IPS DF 6.9 (cell line): ENCODE measurements around the gene STAP1.
"Not testable (repeated sequence)": the region's sequence is repeated elsewhere in the genome, so short reads cannot be mapped to it uniquely, and the experiment has no call there.

Source experiments
- DNase-seq: peaks from one replicate; pipeline ENCODE4 v3.0.0-alpha.2; 2013; ENCODE audit warnings: low read depth, low spot score
- H3K27ac ChIP-seq: one replicate; pipeline ENCODE4 v1.5.1; 2013; ENCODE audit warnings: low read length, control low read depth
- H3K27me3 ChIP-seq: 2 replicates; pipeline ENCODE4 v1.6.1; 2013; ENCODE audit warnings: mild to moderate bottlenecking, low read length; ENCODE audit not compliant: control insufficient read depth, insufficient read depth
- H3K36me3 ChIP-seq: 2 replicates; pipeline ENCODE4 v1.6.1; 2013; ENCODE audit warnings: low read length; ENCODE audit not compliant: control insufficient read depth, insufficient read depth
- H3K4me1 ChIP-seq: 2 replicates; pipeline ENCODE4 v1.6.1; 2013; ENCODE audit warnings: low read length; ENCODE audit not compliant: control insufficient read depth, insufficient read depth
- H3K4me3 ChIP-seq: 2 replicates; pipeline ENCODE4 v1.5.1; 2013; ENCODE audit warnings: mild to moderate bottlenecking, low read length
- H3K9me3 ChIP-seq: 2 replicates; pipeline ENCODE4 v1.6.1; 2013; ENCODE audit warnings: low read length, inconsistent platforms; ENCODE audit not compliant: control insufficient read depth, insufficient read depth
- WGBS: extraction: QIAGEN DNeasy Blood & Tissue Kit; methylation state at CpG from one replicate; pipeline ENCODE4 v1.1.7; 2013; ENCODE audit warnings: mixed read lengths, missing lambda C conversion rate; ENCODE audit not compliant: insufficient read length, insufficient coverage; 5-methylcytosine and 5-hydroxymethylcytosine counted together

STAP1 gene

GRCh38 chr4:67614186-67614585 lies 55.7 kb downstream of the STAP1 start:
- no peak overlapping the region for H3K27ac ChIP-seq
- H3K4me3 ChIP-seq = no peak overlapping the region
- no peaks in the 10 kb centered on the region for H3K4me1 ChIP-seq
- H3K9me3 ChIP-seq = no peaks in the 10 kb centered on the region
- no peak for DNase-seq
- H3K36me3 ChIP-seq = peaks cover 2% of the 10 kb centered on the region; the same call in 1 of the 2 replicates
- WGBS = no CpG with 5 or more reads among the region's 4 CpGs
- H3K27me3 ChIP-seq = no peaks in the 10 kb centered on the region

GRCh38 chr4:67615119-67615518 lies 56.6 kb downstream of the STAP1 start:
- no CpG with 5 or more reads among the region's 5 CpGs for WGBS
- Histone ChIP-seq H3K27me3 (no peaks in the 10 kb centered on the region), H3K4me1 (no peaks in the 10 kb centered on the region), H3K27ac (no peak overlapping the region), H3K36me3 (peaks cover 2% of the 10 kb centered on the region; the same call in 1 of the 2 replicates), H3K4me3 (no peak overlapping the region), H3K9me3 (no peaks in the 10 kb centered on the region)
- DNase-seq = no peak

- no peaks in the 10 kb centered on the region for H3K27me3 ChIP-seq
- DNase-seq = no peak
- WGBS = no CpG with 5 or more reads among the region's 1 CpG
- H3K9me3 ChIP-seq = no peaks in the 10 kb centered on the region
- no peak overlapping the region for H3K27ac ChIP-seq
- no peaks in the 10 kb centered on the region for H3K4me1 ChIP-seq
- no peak overlapping the region for H3K4me3 ChIP-seq
- H3K36me3 ChIP-seq = peaks cover 5% of the 10 kb centered on the region; the same call in 1 of the 2 replicates
Observed at GRCh38 chr4:67616478-67616877, 58.0 kb downstream of the STAP1 start.

DNA sequence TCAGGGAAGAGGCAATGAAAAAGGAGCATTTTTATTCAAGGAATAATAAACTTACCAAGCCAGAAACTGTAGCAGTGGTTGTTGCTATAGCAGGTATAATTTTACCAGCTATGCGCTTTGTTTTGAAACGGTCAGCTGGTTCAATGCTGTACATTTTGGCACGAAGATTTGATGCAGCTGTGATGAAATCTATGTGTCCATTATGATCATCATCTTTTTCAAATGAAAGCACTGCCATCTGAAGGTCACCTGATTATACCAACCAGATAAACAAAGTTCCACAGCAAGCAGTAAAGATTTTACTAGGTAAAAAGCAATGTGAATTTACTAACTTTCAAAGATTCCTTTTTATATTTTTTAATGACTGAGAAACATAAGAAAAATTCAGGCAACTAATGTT lies 66.4 kb downstream of the STAP1 start:
- no peak overlapping the region for H3K4me3 ChIP-seq
- no peak overlapping the region for H3K27ac ChIP-seq
- no peaks in the 10 kb centered on the region for H3K4me1 ChIP-seq
- H3K36me3 ChIP-seq = peaks cover 3% of the 10 kb centered on the region; the same call in 1 of the 2 replicates
- no peaks in the 10 kb centered on the region for H3K27me3 ChIP-seq
- WGBS = no CpG with 5 or more reads among the region's 3 CpGs
- DNase-seq = no peak
- no peaks in the 10 kb centered on the region for H3K9me3 ChIP-seq

GRCh38 chr4:67632492-67632891 lies 74.0 kb downstream of the STAP1 start:
- no peak overlapping the region for H3K4me3 ChIP-seq
- WGBS = no CpG with 5 or more reads among the region's 3 CpGs
- no peaks in the 10 kb centered on the region for H3K4me1 ChIP-seq
- no peak overlapping the region for H3K27ac ChIP-seq
- no peaks in the 10 kb centered on the region for H3K36me3 ChIP-seq
- H3K9me3 ChIP-seq = no peaks in the 10 kb centered on the region
- no peaks in the 10 kb centered on the region for H3K27me3 ChIP-seq
- no peak for DNase-seq

GRCh38 chr4:67634741-67635140 lies 76.2 kb downstream of the STAP1 start:
- Histone ChIP-seq H3K4me3 (no peak overlapping the region), H3K27me3 (no peaks in the 10 kb centered on the region), H3K27ac (no peak overlapping the region), H3K9me3 (no peaks in the 10 kb centered on the region), H3K4me1 (no peaks in the 10 kb centered on the region), H3K36me3 (no peaks in the 10 kb centered on the region)
- no CpG with 5 or more reads among the region's 2 CpGs for WGBS
- DNase-seq = no peak

DNA sequence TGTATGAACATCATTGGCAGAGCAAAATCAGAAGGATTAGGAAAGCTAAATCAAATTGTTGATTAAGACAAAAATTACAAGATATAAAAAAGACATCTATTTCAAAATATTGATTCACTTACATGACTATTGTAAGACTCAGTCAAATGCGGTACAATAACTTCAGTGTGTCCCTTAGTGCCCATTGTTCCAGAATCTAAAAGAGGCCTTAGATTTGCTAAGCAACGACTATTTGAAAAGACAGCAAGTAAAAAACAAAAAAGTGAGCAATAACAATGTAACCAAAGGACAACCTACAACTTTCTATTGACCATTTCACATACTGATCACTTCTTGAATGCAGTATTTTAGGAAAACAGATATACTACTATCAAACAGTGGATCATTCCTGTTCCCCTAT lies 76.8 kb downstream of the STAP1 start:
- H3K36me3 ChIP-seq = no peaks in the 10 kb centered on the region

GRCh38 chr4:67636978-67637377 lies 78.5 kb downstream of the STAP1 start:
- H3K36me3 ChIP-seq, H3K4me1 ChIP-seq, DNase-seq, H3K27ac ChIP-seq, H3K9me3 ChIP-seq, H3K27me3 ChIP-seq, H3K4me3 ChIP-seq: not testable (repeated sequence)
- WGBS = no CpG with 5 or more reads among the region's 30 CpGs

More for the DNA sequence above, 76.8 kb downstream of the STAP1 start:
- H3K4me1 ChIP-seq = no peaks in the 10 kb centered on the region
- H3K4me3 ChIP-seq = no peak overlapping the region
- no peaks in the 10 kb centered on the region for H3K9me3 ChIP-seq
- H3K27me3 ChIP-seq = no peaks in the 10 kb centered on the region
- no peak overlapping the region for H3K27ac ChIP-seq
- WGBS = no CpG with 5 or more reads among the region's 2 CpGs
- no peak for DNase-seq

DNA sequence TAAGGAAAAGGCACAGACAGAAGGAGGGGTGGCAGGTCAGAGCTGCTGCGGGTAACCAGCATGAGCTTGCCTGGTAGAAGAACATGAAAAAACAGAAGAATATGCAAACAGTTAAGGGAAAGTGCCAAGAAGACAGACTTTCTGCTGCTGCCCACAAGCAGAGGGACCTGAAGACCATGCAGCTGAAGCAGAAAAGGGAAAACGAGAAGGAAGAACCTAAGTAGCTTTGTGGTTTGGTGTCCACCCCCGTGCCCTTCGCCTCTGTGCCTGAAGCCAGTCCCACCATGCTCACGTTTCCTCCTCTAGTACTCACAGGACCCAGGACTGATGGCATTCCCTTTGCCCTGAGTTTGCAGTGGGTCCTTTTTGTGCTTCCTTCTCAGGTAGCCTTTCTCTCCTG lies 79.6 kb downstream of the STAP1 start:
- Histone ChIP-seq H3K9me3 (no peaks in the 10 kb centered on the region), H3K27ac (no peak overlapping the region), H3K4me3 (no peak overlapping the region), H3K27me3 (no peaks in the 10 kb centered on the region), H3K4me1 (no peaks in the 10 kb centered on the region), H3K36me3 (no peaks in the 10 kb centered on the region)
- WGBS = no CpG with 5 or more reads among the region's 5 CpGs
- no peak for DNase-seq

DNA sequence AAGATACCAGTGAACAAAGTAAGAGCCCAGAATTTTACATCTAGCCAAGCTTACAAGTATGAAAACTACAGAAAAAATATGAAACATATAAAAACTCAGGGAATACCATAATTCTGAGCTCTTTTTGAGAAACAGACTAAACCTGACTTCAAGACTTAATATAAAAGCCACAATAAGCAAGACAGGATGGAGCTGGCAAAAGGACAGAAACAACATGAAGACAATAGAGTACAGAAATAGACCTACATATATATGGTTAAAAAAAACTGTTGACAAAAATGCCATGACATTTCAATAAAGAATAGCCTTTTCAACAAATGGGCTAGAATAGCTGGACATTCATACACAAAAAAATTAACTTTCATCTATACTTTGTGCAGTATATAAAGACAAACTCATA lies 93.0 kb downstream of the STAP1 start:
- H3K36me3 ChIP-seq = no peaks in the 10 kb centered on the region

More for the DNA sequence above, 93.0 kb downstream of the STAP1 start:
- DNase-seq = no peak
- Histone ChIP-seq H3K27me3 (no peaks in the 10 kb centered on the region), H3K4me3 (no peak overlapping the region), H3K4me1 (no peaks in the 10 kb centered on the region), H3K27ac (no peak overlapping the region), H3K9me3 (no peaks in the 10 kb centered on the region)
